Measurements from ENCODE around the gene CACNA2D3.

CACNA2D3 gene

DNA sequence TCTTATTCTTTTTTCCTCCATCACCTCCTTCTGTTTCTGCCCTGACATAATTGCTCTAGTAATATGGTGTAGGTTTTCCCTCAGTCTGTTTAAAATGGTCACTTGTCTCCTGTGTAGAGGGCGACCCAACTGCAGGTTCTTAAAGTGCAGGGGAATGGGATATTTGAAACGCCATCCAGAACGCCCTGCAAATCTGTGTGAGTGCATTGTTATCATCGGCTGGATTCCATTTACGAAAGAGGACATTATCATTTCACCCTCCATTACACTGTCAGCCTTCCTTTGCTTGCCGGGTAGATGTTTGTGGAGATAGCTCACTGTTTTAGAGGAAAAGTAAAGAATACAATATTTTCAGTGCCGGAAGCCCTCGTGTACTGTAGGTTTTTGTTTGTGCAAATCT, 451.5 kb downstream of the CACNA2D3 start:
- FAIRE-seq, result no peak
- no peak for TF ChIP-seq PAX5 (IDR thresholded peaks at IDR 0.05; ENCODE audit: insufficient read depth, low read length, severe bottlenecking)
- no peak for TF ChIP-seq TAF1 (IDR thresholded peaks at IDR 0.05; ENCODE audit: low read depth, low read length)
- no peak for TF ChIP-seq SPI1 (IDR thresholded peaks at IDR 0.05; ENCODE audit: low read depth, low read length)
- no peak for TF ChIP-seq POLR2A (IDR thresholded peaks at IDR 0.05; ENCODE audit: low read depth, low read length)
- no peak for TF ChIP-seq POLR2AphosphoS5 (IDR thresholded peaks at IDR 0.05; ENCODE audit: low read depth, low read length)
- TF ChIP-seq POU2F2 (IDR thresholded peaks at IDR 0.05; ENCODE audit: low read depth, low read length), result no peak
- no peak for DNase-seq (ENCODE audit: insufficient read length, low spot score)

DNA sequence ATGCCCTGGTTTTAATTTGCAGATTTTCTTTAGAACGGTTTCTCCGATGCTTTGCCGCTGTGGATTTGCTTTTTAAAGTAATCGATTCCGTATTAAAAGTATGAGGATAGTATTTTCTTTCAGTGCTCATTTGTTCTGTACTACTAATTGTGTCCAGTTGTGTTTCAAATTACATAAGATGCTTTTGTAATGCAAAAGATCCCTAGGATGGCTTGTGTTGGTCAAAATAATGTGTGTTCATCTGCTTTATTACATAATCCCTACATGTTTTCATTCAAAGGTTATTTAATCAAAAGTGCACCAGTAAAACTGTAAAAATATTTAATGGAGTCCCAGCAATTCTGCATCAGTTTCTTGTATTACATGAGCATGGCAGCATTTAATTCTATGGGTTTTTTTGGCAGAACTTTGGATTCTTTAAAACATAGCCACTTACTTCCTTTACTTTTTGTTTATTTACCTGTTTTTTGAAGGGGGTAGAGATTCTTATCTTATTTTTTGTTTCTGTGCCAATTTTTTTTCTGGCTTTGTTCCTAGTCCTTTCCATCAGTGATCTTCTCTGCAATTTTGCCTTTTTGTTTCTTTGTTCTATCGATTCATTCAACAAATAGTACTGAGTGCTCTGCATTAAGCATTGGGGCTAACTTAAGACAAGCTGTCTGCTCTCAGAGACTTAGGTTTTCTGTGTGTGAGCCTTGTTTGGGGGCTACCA, 452.7 kb downstream of the CACNA2D3 start:
- DNase-seq (ENCODE audit: insufficient read length, low spot score) (no peak), FAIRE-seq (no peak)
- no peak for TF ChIP-seq PAX5 (IDR thresholded peaks at IDR 0.05; ENCODE audit: insufficient read depth, low read length, severe bottlenecking)
- no peak for TF ChIP-seq POU2F2 (IDR thresholded peaks at IDR 0.05; ENCODE audit: low read depth, low read length)
- TF ChIP-seq POLR2AphosphoS5 (IDR thresholded peaks at IDR 0.05; ENCODE audit: low read depth, low read length), result no peak
- no peak for TF ChIP-seq SPI1 (IDR thresholded peaks at IDR 0.05; ENCODE audit: low read depth, low read length)
- TF ChIP-seq POLR2A (IDR thresholded peaks at IDR 0.05; ENCODE audit: low read depth, low read length), result no peak
- TF ChIP-seq TAF1 (IDR thresholded peaks at IDR 0.05; ENCODE audit: low read depth, low read length), result no peak

DNA sequence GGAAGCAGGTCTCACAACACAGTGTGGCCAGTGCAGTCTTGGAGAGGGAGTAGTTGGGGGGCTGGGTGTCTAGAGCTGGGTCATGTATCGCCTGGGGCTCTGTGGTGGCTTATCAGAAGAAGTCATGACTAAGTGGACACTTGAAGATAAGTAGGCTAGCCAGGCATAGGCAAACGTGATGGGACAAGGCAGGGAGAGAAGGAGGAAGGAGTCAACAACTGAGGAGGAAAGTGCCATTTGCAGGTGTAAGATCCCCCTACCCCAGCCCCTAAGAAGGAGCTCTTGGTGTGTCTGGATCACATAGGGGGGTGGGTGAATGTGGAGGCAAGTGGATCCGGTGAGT, 453.2 kb downstream of the CACNA2D3 start:
- TF ChIP-seq POLR2A (IDR thresholded peaks at IDR 0.05; ENCODE audit: low read depth, low read length) (no peak), POLR2AphosphoS5 (IDR thresholded peaks at IDR 0.05; ENCODE audit: low read depth, low read length) (no peak), POU2F2 (IDR thresholded peaks at IDR 0.05; ENCODE audit: low read depth, low read length) (no peak), SPI1 (IDR thresholded peaks at IDR 0.05; ENCODE audit: low read depth, low read length) (no peak), PAX5 (IDR thresholded peaks at IDR 0.05; ENCODE audit: insufficient read depth, low read length, severe bottlenecking) (no peak), TAF1 (IDR thresholded peaks at IDR 0.05; ENCODE audit: low read depth, low read length) (no peak)
- DNase-seq (ENCODE audit: insufficient read length, low spot score), result no peak
- no peak for FAIRE-seq

DNA sequence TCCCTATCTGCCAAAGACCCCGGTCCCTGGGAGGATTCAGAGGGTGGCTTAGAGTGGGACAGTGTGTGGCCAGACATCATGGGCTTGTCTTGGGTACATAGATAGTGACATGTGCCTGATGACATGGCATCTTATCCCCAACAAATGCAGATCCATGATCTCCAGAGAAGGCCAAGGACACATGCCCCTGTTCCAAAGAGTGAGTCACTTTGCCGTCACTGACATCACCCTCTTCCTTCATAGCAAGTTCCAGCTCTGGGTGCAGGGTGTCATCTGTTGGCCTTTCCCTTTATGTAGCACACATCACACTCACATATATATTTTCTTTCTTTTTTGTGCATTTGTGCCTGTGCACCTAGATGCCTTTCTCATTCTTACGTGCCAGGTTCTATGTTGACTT, 455.0 kb downstream of the CACNA2D3 start:
- no peak for DNase-seq (ENCODE audit: insufficient read length, low spot score)
- no peak for FAIRE-seq
- TF ChIP-seq PAX5 (IDR thresholded peaks at IDR 0.05; ENCODE audit: insufficient read depth, low read length, severe bottlenecking) (no peak), POLR2A (IDR thresholded peaks at IDR 0.05; ENCODE audit: low read depth, low read length) (no peak), SPI1 (IDR thresholded peaks at IDR 0.05; ENCODE audit: low read depth, low read length) (no peak)

DNA sequence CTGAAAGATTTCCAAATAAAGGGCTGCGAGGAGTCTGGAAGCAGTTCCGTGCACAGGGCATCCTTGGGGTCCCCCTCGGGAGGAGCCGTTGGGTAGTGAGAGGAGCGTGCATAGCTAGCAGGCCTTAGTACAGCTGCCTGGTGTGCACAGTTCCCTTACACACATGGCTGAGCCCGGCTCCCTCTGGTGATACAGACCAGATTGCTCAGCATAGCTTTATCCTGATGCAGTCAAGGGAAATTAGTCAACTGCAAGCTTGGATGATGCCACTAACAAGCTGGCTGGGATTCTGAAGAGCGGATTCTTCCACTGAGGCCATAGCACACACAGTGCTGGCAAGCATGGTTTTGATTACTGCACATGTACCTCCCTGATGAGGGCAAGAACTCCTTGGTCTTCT, 456.1 kb downstream of the CACNA2D3 start:
- DNase-seq (ENCODE audit: insufficient read length, low spot score) (no peak), FAIRE-seq (no peak)
- TF ChIP-seq POU2F2 (IDR thresholded peaks at IDR 0.05; ENCODE audit: low read depth, low read length) (no peak), TAF1 (IDR thresholded peaks at IDR 0.05; ENCODE audit: low read depth, low read length) (no peak), SPI1 (IDR thresholded peaks at IDR 0.05; ENCODE audit: low read depth, low read length) (no peak), POLR2AphosphoS5 (IDR thresholded peaks at IDR 0.05; ENCODE audit: low read depth, low read length) (no peak), PAX5 (IDR thresholded peaks at IDR 0.05; ENCODE audit: insufficient read depth, low read length, severe bottlenecking) (no peak), POLR2A (IDR thresholded peaks at IDR 0.05; ENCODE audit: low read depth, low read length) (no peak)

DNA sequence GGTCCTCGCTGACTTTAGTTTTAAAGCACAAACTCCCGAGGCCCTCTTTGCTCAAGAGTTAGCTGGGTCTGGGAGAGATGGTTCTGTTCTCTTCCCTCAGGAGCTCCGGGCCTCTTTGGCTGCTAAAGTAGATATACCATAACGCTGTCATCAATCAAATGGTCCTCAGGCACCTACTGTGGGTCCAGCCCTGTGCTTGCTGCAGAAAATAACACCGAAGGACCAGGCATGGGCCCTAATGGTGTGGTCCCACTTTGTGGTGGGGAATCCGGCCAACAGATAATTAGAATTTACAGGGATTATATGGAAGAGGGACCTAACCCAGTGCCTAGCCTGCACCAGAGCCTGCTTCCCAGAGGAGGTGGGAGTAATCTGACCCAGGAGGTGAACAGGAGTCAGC, 458.1 kb downstream of the CACNA2D3 start:
- TF ChIP-seq SPI1 (IDR thresholded peaks at IDR 0.05; ENCODE audit: low read depth, low read length) (no peak), POLR2A (IDR thresholded peaks at IDR 0.05; ENCODE audit: low read depth, low read length) (no peak), TAF1 (IDR thresholded peaks at IDR 0.05; ENCODE audit: low read depth, low read length) (no peak), POU2F2 (IDR thresholded peaks at IDR 0.05; ENCODE audit: low read depth, low read length) (no peak), PAX5 (IDR thresholded peaks at IDR 0.05; ENCODE audit: insufficient read depth, low read length, severe bottlenecking) (no peak), POLR2AphosphoS5 (IDR thresholded peaks at IDR 0.05; ENCODE audit: low read depth, low read length) (no peak)
- FAIRE-seq, result no peak
- no peak for DNase-seq (ENCODE audit: insufficient read length, low spot score)

DNA sequence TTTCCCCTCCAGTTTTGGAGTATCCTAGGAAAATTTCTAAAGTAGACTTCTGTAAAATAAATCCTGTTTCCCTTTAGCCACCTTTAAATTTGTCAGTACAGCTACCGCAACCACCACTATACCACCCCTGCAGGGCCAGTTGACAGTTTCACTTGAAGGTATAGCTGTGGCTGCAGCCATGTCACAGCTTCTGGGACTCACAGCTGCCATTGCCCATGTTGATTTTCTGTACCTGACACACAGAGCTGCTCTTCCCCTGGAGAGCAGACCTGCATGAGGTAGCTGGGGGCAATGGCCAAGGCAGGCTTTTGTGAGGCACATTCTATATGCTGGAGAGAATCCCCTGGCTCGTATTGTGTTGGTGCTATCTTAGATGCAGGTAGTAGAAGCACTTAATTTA, 460.1 kb downstream of the CACNA2D3 start:
- FAIRE-seq, result no peak
- TF ChIP-seq SPI1 (IDR thresholded peaks at IDR 0.05; ENCODE audit: low read depth, low read length), result no peak
- TF ChIP-seq POLR2AphosphoS5 (IDR thresholded peaks at IDR 0.05; ENCODE audit: low read depth, low read length), result no peak
- no peak for TF ChIP-seq POU2F2 (IDR thresholded peaks at IDR 0.05; ENCODE audit: low read depth, low read length)
- no peak for TF ChIP-seq TAF1 (IDR thresholded peaks at IDR 0.05; ENCODE audit: low read depth, low read length)
- TF ChIP-seq PAX5 (IDR thresholded peaks at IDR 0.05; ENCODE audit: insufficient read depth, low read length, severe bottlenecking), result no peak
- TF ChIP-seq POLR2A (IDR thresholded peaks at IDR 0.05; ENCODE audit: low read depth, low read length), result no peak
- DNase-seq (ENCODE audit: insufficient read length, low spot score), result no peak

DNA sequence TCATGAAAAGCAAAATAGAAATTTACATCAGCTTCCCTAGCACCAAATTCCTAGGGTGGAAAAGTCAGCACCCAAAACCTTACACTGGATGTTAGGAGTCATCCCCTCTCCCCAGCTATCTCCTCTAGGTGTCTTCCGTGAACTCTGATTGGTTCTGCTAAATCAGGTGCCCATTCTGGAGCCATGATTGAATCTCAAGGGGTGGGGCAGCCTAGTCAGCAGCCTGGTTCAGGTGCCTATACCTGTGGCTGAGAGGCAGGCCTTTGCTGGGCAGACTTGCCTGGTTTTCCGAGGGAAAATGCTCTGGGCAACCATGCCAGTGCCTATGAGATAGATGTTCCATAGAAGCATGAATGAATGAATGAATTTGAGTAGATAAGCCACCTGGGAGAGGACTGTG, 468.8 kb downstream of the CACNA2D3 start:
- DNase-seq (ENCODE audit: insufficient read length, low spot score) (no peak), FAIRE-seq (no peak)
- TF ChIP-seq TAF1 (IDR thresholded peaks at IDR 0.05; ENCODE audit: low read depth, low read length), result no peak
- no peak for TF ChIP-seq POLR2AphosphoS5 (IDR thresholded peaks at IDR 0.05; ENCODE audit: low read depth, low read length)
- TF ChIP-seq SPI1 (IDR thresholded peaks at IDR 0.05; ENCODE audit: low read depth, low read length), result no peak
- no peak for TF ChIP-seq PAX5 (IDR thresholded peaks at IDR 0.05; ENCODE audit: insufficient read depth, low read length, severe bottlenecking)
- no peak for TF ChIP-seq POLR2A (IDR thresholded peaks at IDR 0.05; ENCODE audit: low read depth, low read length)
- TF ChIP-seq POU2F2 (IDR thresholded peaks at IDR 0.05; ENCODE audit: low read depth, low read length), result no peak

DNA sequence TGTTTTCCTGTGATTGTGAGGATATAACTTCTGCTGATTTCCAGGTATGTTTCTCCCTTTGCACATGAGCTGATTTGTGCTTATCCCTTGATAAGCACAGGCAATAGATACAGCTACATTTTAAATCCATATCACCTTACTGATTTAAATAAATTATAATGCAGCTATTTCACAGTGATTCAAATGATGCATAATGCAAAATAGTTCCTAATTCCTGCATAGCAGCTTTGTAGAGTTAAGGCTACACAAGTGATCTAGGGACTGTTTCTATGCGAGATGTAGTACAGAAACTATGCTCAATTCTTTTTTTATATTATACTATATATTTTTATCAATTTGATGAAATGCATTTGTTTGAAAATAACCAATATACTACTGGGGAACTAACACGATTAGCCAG, 471.3 kb downstream of the CACNA2D3 start:
- no peak for DNase-seq (ENCODE audit: insufficient read length, low spot score)
- TF ChIP-seq POLR2AphosphoS5 (IDR thresholded peaks at IDR 0.05; ENCODE audit: low read depth, low read length) (no peak), PAX5 (IDR thresholded peaks at IDR 0.05; ENCODE audit: insufficient read depth, low read length, severe bottlenecking) (no peak), POLR2A (IDR thresholded peaks at IDR 0.05; ENCODE audit: low read depth, low read length) (no peak), POU2F2 (IDR thresholded peaks at IDR 0.05; ENCODE audit: low read depth, low read length) (no peak), SPI1 (IDR thresholded peaks at IDR 0.05; ENCODE audit: low read depth, low read length) (no peak), TAF1 (IDR thresholded peaks at IDR 0.05; ENCODE audit: low read depth, low read length) (no peak)
- FAIRE-seq, result no peak

DNA sequence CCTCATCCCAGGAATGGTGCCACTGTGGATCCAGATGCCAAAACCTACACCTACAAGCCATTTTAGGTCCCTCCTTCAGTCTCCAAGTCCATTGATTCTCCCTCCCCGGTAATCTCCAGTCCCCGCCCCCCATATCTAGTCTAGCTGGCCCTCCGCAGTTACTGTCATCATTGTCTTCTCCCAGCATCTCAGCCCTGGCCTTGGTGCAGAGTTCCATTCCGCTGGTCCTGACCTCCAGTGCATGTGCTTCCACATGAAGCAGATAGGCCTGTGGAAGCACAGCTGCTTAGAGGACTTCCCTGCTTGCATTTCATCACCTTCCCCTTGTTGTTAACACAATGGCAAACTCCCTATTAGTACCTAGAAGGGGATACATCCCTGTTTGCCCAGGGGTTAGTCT, 473.7 kb downstream of the CACNA2D3 start:
- TF ChIP-seq POLR2AphosphoS5 (IDR thresholded peaks at IDR 0.05; ENCODE audit: low read depth, low read length), result no peak
- TF ChIP-seq POU2F2 (IDR thresholded peaks at IDR 0.05; ENCODE audit: low read depth, low read length), result no peak
- TF ChIP-seq POLR2A (IDR thresholded peaks at IDR 0.05; ENCODE audit: low read depth, low read length), result no peak
- no peak for TF ChIP-seq TAF1 (IDR thresholded peaks at IDR 0.05; ENCODE audit: low read depth, low read length)
- TF ChIP-seq SPI1 (IDR thresholded peaks at IDR 0.05; ENCODE audit: low read depth, low read length), result no peak
- TF ChIP-seq PAX5 (IDR thresholded peaks at IDR 0.05; ENCODE audit: insufficient read depth, low read length, severe bottlenecking), result no peak
- FAIRE-seq, result no peak
- no peak for DNase-seq (ENCODE audit: insufficient read length, low spot score)

Data from GM12891 (cell line).